H1 (cell line): Measurements from ENCODE around the gene ALG14. TPM values are rescaled to one million over a fixed set of nuclear protein-coding genes. Genes with fewer than 3 reads are reported as not detected.

Source experiments
- ASH2L ChIP-seq: fragments of 200-600, 300-600 bp; sonication (generic); IDR thresholded peaks from one replicate; pipeline ENCODE4 v1.7.1; 2017; ENCODE audit warnings: low read length
- CBX5 ChIP-seq: fragments of 300-800, 300-1000 bp; sonication (generic); IDR thresholded peaks from 2 replicates; pipeline ENCODE4 v1.7.1; 2016; ENCODE audit warnings: antibody characterized with exemption, low read length, low read depth
- CHD2 ChIP-seq: IDR thresholded peaks from 2 replicates; pipeline ENCODE4 v1.6.1; 2012; ENCODE audit warnings: low read length, improper control_type of control experiment
- EP300 ChIP-seq, 2 experiments: IDR thresholded peaks; 1 replicate in 1 of 2; 2 replicates in 1 of 2; pipeline ENCODE4 v1.6.1; 2011 to 2012; ENCODE audit warnings: low read depth in 2 of 2, low read length in 2 of 2, mild to moderate bottlenecking in 2 of 2, borderline replicate concordance in 1 of 2, inconsistent platforms in 1 of 2, moderate library complexity in 1 of 2
- JUN ChIP-seq: IDR thresholded peaks from 2 replicates; pipeline ENCODE4 v1.6.1; 2011; ENCODE audit warnings: low read depth, mild to moderate bottlenecking, improper control_type of control experiment, low read length
- KDM1A ChIP-seq: fragments of 200-600, 300-600 bp; sonication (generic); IDR thresholded peaks from 2 replicates; pipeline ENCODE4 v1.7.1; 2016; ENCODE audit warnings: mild to moderate bottlenecking, low read length, borderline replicate concordance
- SIN3A ChIP-seq, 2 experiments: IDR thresholded peaks in 1 of 2; conservative IDR thresholded peaks in 1 of 2; 2 replicates each; pipeline ENCODE4 v1.6.1; 2011 to 2012; ENCODE audit warnings: low read length in 2 of 2, improper control_type of control experiment in 1 of 2, low read depth in 1 of 2, mild to moderate bottlenecking in 1 of 2
- SUZ12 ChIP-seq: fragments of 200-600 bp; sonication (generic); IDR thresholded peaks from 2 replicates; pipeline ENCODE4 v1.6.1; 2012; ENCODE audit warnings: mild to moderate bottlenecking, inconsistent platforms, low read length, moderate library complexity, mixed read lengths
- polyA plus RNA-seq, 7 experiments: library from polyadenylated mRNA; depleted of rRNA in 3 of 7; stranded (reverse) in 5 of 7; unstranded in 2 of 7; fragments of >200 nt in 5 of 7; fragments of 200-250 nt in 2 of 7; gene quantifications; 1 replicate in 5 of 7; 2 replicates in 1 of 7; 4 replicates in 1 of 7; pipeline versions ENCODE4 v1.2.1 to v1.2.3, GENCODE V29; 2011 to 2013; ENCODE audit warnings: missing spikeins in 2 of 7, mixed read lengths in 2 of 7
- total RNA-seq: library from RNA; stranded (reverse); fragmentation: NEBNext Ultra II Directional; extraction: Animal tissue kit (Norgen Biotek cat#: 25700); gene quantifications from 2 replicates; pipeline ENCODE4 v1.2.1, GENCODE V29; 2021
- TF ChIP-seq, protein P1 (sequence below): fragments of 300-600 bp; sonication (generic); IDR thresholded peaks from 2 replicates; pipeline ENCODE4 v1.7.1; 2012; ENCODE audit warnings: low read length, moderate library complexity, mild to moderate bottlenecking, inconsistent platforms; ENCODE audit not compliant: insufficient replicate concordance
- TF ChIP-seq, protein P2 (sequence below): IDR thresholded peaks from 2 replicates; pipeline ENCODE4 v1.6.1; 2012; ENCODE audit warnings: inconsistent platforms

ALG14 gene
- total and polyA plus RNA-seq, 2 of the 8 experiments (the other 6 are each of a cell fraction or from before 2014, with no cell fraction given), result 0.95 to 1.3 TPM

DNA sequence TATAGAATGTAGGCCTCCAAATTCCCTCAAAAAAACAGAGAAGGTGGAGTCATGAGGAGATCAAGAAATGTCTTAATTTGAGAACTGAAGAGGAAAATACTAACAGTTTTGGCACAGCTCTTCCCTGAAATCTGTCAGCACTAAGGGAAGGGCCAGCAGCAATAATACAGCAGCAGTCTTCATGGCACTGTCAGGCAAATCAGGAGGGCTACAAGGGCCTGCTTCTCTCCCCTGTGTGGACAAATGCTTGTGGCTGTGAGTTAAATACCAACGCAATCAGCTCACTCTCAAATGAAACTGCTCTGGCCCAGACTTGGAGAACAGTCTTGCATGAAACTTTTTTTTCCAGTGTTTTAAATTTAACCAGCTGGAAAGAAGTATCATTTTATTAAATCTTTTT, 125.3 kb downstream of the ALG14 start (continued):
- TF ChIP-seq, protein P1, sequence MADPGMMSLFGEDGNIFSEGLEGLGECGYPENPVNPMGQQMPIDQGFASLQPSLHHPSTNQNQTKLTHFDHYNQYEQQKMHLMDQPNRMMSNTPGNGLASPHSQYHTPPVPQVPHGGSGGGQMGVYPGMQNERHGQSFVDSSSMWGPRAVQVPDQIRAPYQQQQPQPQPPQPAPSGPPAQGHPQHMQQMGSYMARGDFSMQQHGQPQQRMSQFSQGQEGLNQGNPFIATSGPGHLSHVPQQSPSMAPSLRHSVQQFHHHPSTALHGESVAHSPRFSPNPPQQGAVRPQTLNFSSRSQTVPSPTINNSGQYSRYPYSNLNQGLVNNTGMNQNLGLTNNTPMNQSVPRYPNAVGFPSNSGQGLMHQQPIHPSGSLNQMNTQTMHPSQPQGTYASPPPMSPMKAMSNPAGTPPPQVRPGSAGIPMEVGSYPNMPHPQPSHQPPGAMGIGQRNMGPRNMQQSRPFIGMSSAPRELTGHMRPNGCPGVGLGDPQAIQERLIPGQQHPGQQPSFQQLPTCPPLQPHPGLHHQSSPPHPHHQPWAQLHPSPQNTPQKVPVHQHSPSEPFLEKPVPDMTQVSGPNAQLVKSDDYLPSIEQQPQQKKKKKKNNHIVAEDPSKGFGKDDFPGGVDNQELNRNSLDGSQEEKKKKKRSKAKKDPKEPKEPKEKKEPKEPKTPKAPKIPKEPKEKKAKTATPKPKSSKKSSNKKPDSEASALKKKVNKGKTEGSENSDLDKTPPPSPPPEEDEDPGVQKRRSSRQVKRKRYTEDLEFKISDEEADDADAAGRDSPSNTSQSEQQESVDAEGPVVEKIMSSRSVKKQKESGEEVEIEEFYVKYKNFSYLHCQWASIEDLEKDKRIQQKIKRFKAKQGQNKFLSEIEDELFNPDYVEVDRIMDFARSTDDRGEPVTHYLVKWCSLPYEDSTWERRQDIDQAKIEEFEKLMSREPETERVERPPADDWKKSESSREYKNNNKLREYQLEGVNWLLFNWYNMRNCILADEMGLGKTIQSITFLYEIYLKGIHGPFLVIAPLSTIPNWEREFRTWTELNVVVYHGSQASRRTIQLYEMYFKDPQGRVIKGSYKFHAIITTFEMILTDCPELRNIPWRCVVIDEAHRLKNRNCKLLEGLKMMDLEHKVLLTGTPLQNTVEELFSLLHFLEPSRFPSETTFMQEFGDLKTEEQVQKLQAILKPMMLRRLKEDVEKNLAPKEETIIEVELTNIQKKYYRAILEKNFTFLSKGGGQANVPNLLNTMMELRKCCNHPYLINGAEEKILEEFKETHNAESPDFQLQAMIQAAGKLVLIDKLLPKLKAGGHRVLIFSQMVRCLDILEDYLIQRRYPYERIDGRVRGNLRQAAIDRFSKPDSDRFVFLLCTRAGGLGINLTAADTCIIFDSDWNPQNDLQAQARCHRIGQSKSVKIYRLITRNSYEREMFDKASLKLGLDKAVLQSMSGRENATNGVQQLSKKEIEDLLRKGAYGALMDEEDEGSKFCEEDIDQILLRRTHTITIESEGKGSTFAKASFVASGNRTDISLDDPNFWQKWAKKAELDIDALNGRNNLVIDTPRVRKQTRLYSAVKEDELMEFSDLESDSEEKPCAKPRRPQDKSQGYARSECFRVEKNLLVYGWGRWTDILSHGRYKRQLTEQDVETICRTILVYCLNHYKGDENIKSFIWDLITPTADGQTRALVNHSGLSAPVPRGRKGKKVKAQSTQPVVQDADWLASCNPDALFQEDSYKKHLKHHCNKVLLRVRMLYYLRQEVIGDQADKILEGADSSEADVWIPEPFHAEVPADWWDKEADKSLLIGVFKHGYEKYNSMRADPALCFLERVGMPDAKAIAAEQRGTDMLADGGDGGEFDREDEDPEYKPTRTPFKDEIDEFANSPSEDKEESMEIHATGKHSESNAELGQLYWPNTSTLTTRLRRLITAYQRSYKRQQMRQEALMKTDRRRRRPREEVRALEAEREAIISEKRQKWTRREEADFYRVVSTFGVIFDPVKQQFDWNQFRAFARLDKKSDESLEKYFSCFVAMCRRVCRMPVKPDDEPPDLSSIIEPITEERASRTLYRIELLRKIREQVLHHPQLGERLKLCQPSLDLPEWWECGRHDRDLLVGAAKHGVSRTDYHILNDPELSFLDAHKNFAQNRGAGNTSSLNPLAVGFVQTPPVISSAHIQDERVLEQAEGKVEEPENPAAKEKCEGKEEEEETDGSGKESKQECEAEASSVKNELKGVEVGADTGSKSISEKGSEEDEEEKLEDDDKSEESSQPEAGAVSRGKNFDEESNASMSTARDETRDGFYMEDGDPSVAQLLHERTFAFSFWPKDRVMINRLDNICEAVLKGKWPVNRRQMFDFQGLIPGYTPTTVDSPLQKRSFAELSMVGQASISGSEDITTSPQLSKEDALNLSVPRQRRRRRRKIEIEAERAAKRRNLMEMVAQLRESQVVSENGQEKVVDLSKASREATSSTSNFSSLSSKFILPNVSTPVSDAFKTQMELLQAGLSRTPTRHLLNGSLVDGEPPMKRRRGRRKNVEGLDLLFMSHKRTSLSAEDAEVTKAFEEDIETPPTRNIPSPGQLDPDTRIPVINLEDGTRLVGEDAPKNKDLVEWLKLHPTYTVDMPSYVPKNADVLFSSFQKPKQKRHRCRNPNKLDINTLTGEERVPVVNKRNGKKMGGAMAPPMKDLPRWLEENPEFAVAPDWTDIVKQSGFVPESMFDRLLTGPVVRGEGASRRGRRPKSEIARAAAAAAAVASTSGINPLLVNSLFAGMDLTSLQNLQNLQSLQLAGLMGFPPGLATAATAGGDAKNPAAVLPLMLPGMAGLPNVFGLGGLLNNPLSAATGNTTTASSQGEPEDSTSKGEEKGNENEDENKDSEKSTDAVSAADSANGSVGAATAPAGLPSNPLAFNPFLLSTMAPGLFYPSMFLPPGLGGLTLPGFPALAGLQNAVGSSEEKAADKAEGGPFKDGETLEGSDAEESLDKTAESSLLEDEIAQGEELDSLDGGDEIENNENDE, result no peak
- TF ChIP-seq EP300 (IDR thresholded peaks at IDR 0.05; ENCODE audit: borderline replicate concordance in 1 of 2, low read depth in 2 of 2, low read length in 2 of 2) (no peak), CBX5 (no peak), SIN3A (conservative IDR thresholded peaks at IDR 0.05 in 1 of 2, IDR thresholded peaks at IDR 0.05 in 1 of 2; ENCODE audit: low read depth in 1 of 2, low read length in 2 of 2) (no peak), CHD2 (no peak), ASH2L (no peak), KDM1A (no peak), SUZ12 (no peak), JUN (no peak)
- TF ChIP-seq, protein P2, sequence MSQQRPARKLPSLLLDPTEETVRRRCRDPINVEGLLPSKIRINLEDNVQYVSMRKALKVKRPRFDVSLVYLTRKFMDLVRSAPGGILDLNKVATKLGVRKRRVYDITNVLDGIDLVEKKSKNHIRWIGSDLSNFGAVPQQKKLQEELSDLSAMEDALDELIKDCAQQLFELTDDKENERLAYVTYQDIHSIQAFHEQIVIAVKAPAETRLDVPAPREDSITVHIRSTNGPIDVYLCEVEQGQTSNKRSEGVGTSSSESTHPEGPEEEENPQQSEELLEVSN, result no peak
